Osteoblast (primary cell): ENCODE measurements around the gene PCDHGB2. TPM values are rescaled to one million over a fixed set of nuclear protein-coding genes. Genes with fewer than 3 reads are reported as not detected.
"Not testable (repeated sequence)": the region's sequence is repeated elsewhere in the genome, so short reads cannot be mapped to it uniquely, and the experiment has no call there.

Experiments used
- DNase-seq: peaks from one replicate; pipeline ENCODE4 v3.0.0; 2011; ENCODE audit warnings: low spot score, mixed read lengths; ENCODE audit not compliant: insufficient read length; ENCODE audit errors: missing footprints
- H2AFZ ChIP-seq: 2 replicates; pipeline ENCODE4 v1.6.0; 2011; ENCODE audit warnings: mild to moderate bottlenecking, low read length
- H3K27ac ChIP-seq: 2 replicates; pipeline ENCODE4 v1.5.1; 2011; ENCODE audit warnings: mild to moderate bottlenecking, low read depth, low read length, moderate library complexity
- H3K27me3 ChIP-seq: 2 replicates; pipeline ENCODE4 v1.6.0; 2012; ENCODE audit warnings: mild to moderate bottlenecking, control low read depth, inconsistent platforms, low read length, moderate library complexity; ENCODE audit not compliant: insufficient read depth
- H3K36me3 ChIP-seq: 2 replicates; pipeline ENCODE4 v1.5.1; 2011; ENCODE audit warnings: mild to moderate bottlenecking, low read length, control low read depth, moderate library complexity; ENCODE audit not compliant: insufficient read depth
- H3K4me1 ChIP-seq: 2 replicates; pipeline ENCODE4 v1.5.1; 2011; ENCODE audit warnings: mild to moderate bottlenecking, low read length, control low read depth, moderate library complexity; ENCODE audit not compliant: insufficient read depth
- H3K4me2 ChIP-seq: 2 replicates; pipeline ENCODE4 v1.6.0; 2011; ENCODE audit warnings: mild to moderate bottlenecking, low read length; ENCODE audit not compliant: insufficient read depth
- H3K4me3 ChIP-seq: fragments of 200-600 bp; sonication (generic); 3 replicates; pipeline ENCODE4 v1.5.1; 2012; ENCODE audit warnings: mild to moderate bottlenecking, low read length, inconsistent platforms; ENCODE audit not compliant: insufficient read depth
- H3K79me2 ChIP-seq: 2 replicates; pipeline ENCODE4 v1.6.0; 2012; ENCODE audit warnings: mild to moderate bottlenecking, low read length, control low read depth, inconsistent platforms; ENCODE audit not compliant: insufficient read depth
- H3K9me3 ChIP-seq: 2 replicates; pipeline ENCODE4 v1.5.1; 2011; ENCODE audit warnings: low read depth, low read length, control low read depth
- H4K20me1 ChIP-seq: 2 replicates; pipeline ENCODE4 v1.6.0; 2012; ENCODE audit warnings: mild to moderate bottlenecking, low read length, control low read depth; ENCODE audit not compliant: insufficient read depth
- total RNA-seq: library from RNA; depleted of rRNA; stranded (reverse); fragments of >200 nt; gene quantifications from 2 replicates; pipeline ENCODE4 v1.2.3, GENCODE V29; 2012
- TF ChIP-seq, protein P1 (sequence below): IDR thresholded peaks from 2 replicates; pipeline ENCODE4 v1.5.1; 2011; ENCODE audit warnings: mild to moderate bottlenecking, low read depth, low read length, moderate library complexity; ENCODE audit errors: extremely low read depth

Gene PCDHGB2
- 4.3 and 5.6 TPM in 2 replicates for total RNA-seq

DNA sequence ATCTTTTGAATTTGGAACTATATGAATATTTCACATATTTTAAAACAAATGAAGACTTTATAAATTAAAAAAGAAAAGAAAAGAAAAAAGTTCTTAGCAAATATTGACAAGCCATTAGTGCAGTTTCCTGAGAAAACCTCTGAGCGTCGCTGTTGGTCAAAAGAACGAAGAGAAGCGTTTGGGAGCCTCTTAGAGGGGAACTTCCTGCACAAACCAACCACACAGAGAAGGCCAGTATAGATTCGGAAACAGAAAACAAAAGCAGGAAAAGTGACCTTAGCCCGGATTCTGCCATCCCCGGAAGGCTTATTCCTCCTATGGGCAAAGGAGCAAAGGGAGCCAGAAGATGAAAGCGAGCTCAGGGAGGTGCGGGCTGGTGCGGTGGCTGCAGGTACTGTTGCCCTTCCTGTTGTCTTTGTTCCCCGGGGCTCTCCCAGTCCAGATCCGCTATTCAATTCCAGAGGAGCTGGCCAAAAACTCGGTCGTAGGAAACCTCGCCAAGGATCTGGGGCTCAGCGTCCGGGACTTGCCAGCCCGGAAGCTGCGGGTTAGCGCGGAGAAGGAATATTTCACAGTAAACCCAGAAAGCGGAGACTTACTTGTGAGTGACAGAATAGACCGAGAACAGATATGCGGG, at the start of gene PCDHGB2:
PCDHGB2 (plus strand) TSS at position 205 of the 637 bp plus-strand sequence; CDS start at position 347, 142 bp downstream.
- peaks cover 2% of the 10 kb centered on the region for H3K4me1 ChIP-seq
- peak; percentile 60 for DNase-seq
- H2AFZ ChIP-seq, result peak within 1 kb of the TSS; percentile 73
- H3K36me3 ChIP-seq, result no peaks in the 10 kb centered on the region
- peaks cover 43% of the 10 kb centered on the region for H3K27me3 ChIP-seq
- no peaks in the 10 kb centered on the region for H3K79me2 ChIP-seq
- H3K4me2 ChIP-seq, result peak within 1 kb of the TSS; percentile 75
- no peaks in the 10 kb centered on the region for H4K20me1 ChIP-seq
- peaks cover 29% of the 10 kb centered on the region for H3K9me3 ChIP-seq
- peak within 1 kb of the TSS; percentile 68 for H3K4me3 ChIP-seq
- H3K27ac ChIP-seq, result no peak within 1 kb of the TSS
- TF ChIP-seq, protein P1, sequence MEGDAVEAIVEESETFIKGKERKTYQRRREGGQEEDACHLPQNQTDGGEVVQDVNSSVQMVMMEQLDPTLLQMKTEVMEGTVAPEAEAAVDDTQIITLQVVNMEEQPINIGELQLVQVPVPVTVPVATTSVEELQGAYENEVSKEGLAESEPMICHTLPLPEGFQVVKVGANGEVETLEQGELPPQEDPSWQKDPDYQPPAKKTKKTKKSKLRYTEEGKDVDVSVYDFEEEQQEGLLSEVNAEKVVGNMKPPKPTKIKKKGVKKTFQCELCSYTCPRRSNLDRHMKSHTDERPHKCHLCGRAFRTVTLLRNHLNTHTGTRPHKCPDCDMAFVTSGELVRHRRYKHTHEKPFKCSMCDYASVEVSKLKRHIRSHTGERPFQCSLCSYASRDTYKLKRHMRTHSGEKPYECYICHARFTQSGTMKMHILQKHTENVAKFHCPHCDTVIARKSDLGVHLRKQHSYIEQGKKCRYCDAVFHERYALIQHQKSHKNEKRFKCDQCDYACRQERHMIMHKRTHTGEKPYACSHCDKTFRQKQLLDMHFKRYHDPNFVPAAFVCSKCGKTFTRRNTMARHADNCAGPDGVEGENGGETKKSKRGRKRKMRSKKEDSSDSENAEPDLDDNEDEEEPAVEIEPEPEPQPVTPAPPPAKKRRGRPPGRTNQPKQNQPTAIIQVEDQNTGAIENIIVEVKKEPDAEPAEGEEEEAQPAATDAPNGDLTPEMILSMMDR, result peak; percentile 51

DNA sequence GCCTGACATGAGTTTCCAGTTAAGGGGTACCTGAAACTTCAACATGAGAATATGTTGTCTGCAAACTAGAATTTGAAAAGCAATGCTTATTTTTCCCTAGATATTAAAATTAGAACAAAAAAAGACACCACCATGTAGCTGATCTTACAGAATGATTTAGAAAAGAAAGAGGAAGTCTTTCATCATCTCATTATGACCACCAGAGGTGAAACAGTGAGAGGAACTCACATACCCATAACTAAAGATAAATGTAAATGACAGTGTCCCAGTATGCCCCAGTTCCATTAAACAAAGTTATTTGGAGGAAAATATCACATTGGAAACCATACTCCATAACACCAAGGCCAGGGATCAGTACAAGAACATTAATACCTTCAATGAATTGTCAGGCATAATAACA, 46.1 kb upstream of the PCDHGB2 start:
- Histone ChIP-seq H3K27ac (no peak overlapping the region), H3K9me3 (peaks cover 18% of the 10 kb centered on the region), H3K4me3 (no peak overlapping the region), H3K27me3 (no peaks in the 10 kb centered on the region), H3K4me1 (no peaks in the 10 kb centered on the region), H3K4me2 (no peak overlapping the region), H2AFZ (no peak overlapping the region), H3K36me3 (peaks cover 26% of the 10 kb centered on the region), H4K20me1 (peaks cover 15% of the 10 kb centered on the region), H3K79me2 (peaks cover 68% of the 10 kb centered on the region)
- TF ChIP-seq, protein P1, result no peak
- no peak for DNase-seq

GRCh38 chr5:141316963-141317362, 42.8 kb upstream of the PCDHGB2 start:
- not testable (repeated sequence) for H3K4me3 ChIP-seq, H3K4me2 ChIP-seq, H2AFZ ChIP-seq, H3K27me3 ChIP-seq, H3K27ac ChIP-seq, DNase-seq, H3K4me1 ChIP-seq
- Histone ChIP-seq H3K79me2 (peaks cover 69% of the 10 kb centered on the region), H3K9me3 (peaks cover 26% of the 10 kb centered on the region), H3K36me3 (peaks cover 38% of the 10 kb centered on the region), H4K20me1 (peaks cover 25% of the 10 kb centered on the region)

DNA sequence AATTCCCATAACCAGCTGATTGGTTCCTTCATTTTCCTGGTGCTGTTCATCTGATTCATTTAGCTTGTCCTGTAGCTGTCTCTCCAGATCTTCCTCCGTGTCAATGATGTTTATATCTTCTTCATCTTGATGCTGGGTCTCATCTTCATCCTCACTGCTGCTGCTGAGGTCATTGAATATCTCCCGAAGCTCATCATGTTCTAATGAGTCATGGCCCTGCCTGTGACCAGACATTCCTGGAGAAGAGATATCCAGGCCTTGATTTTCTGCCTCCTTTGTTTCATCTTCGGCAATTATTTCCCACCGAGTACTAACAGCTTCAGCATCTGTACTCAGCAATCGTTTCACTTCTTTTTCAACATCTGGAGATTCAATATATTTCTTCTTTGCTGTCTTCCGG, 40.6 kb upstream of the PCDHGB2 start:
- H3K79me2 ChIP-seq, result peaks cover 49% of the 10 kb centered on the region
- DNase-seq, result no peak
- H3K9me3 ChIP-seq, result peaks cover 26% of the 10 kb centered on the region
- peaks cover 22% of the 10 kb centered on the region for H4K20me1 ChIP-seq
- H3K27ac ChIP-seq, result no peak overlapping the region
- H3K36me3 ChIP-seq, result peaks cover 38% of the 10 kb centered on the region
- H3K4me3 ChIP-seq, result peak overlapping the region; percentile 90
- no peaks in the 10 kb centered on the region for H3K27me3 ChIP-seq
- no peak overlapping the region for H2AFZ ChIP-seq
- TF ChIP-seq, protein P1, result no peak
- no peak overlapping the region for H3K4me2 ChIP-seq
- peaks cover 4% of the 10 kb centered on the region for H3K4me1 ChIP-seq
